ENCODE results near the gene TVP23C. TPM values are rescaled to one million over a fixed set of nuclear protein-coding genes. Genes with fewer than 3 reads are reported as not detected.
"Not testable (repeated sequence)": the region's sequence is repeated elsewhere in the genome, so short reads cannot be mapped to it uniquely, and the experiment has no call there.

TVP23C gene
- total RNA-seq, 1 experiment from 2014 or later = 7.4 TPM

DNA sequence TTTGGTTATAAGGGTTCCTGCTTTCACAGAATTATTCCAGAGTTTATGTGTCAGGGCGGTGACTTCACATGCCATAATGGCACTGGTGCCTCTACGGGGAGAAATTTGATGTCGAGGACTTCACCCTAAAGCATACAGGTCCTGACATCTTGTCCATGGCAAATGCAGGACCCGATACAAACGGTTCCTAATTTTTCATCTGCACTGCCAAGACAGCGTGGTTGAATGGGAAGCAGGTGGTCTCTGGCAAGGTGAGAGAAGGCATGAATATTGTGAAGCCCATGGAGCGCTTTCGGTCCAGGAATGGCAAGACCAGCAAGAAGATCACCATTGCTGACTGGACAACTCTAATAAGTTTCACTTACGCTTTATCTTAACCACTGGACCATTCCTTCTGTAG lies 56.3 kb downstream of the TVP23C start:
- CTCF ChIA-PET = no interaction called here
- BruUV-seq (replicated peaks) = no TSS peak

GRCh38 chr17:15505708-15506107 lies 57.6 kb downstream of the TVP23C start:
- H3K9me3 ChIP-seq (ENCODE audit: low read depth, low read length, poor library complexity, severe bottlenecking); H3K4me1 ChIP-seq (ENCODE audit: insufficient read depth, low read length, poor library complexity, severe bottlenecking); BruUV-seq (replicated peaks); H3K4me3 ChIP-seq (ENCODE audit: low read depth, low read length, poor library complexity, severe bottlenecking); POLR2A ChIA-PET (ENCODE audit: low non-redundant PET); DNase-seq (ENCODE audit: low spot score); CTCF ChIA-PET; H3K27me3 ChIP-seq (replicated peaks; ENCODE audit: insufficient read depth, low read depth, low read length, poor library complexity); H3K27ac ChIP-seq (ENCODE audit: low read depth, low read length, poor library complexity, severe bottlenecking); H3K36me3 ChIP-seq (ENCODE audit: insufficient read depth, low read length, poor library complexity, severe bottlenecking): not testable (repeated sequence)
- intact Hi-C loops (cut with micrococcal nuclease; ENCODE audit: unreplicated experiment) = loop anchor here (10.0 kb wide), 1 partner anchor 1911 kb away; no protein-coding TSS in a partner anchor

More for the DNA sequence above, 56.3 kb downstream of the TVP23C start:
- Histone ChIP-seq H3K27me3 (replicated peaks; ENCODE audit: insufficient read depth, low read depth, low read length, poor library complexity) (no peaks in the 10 kb centered on the region), H3K36me3 (ENCODE audit: insufficient read depth, low read length, poor library complexity, severe bottlenecking) (no peaks in the 10 kb centered on the region), H3K27ac (ENCODE audit: low read depth, low read length, poor library complexity, severe bottlenecking) (no peak overlapping the region), H3K4me3 (ENCODE audit: low read depth, low read length, poor library complexity, severe bottlenecking) (no peak overlapping the region), H3K9me3 (ENCODE audit: low read depth, low read length, poor library complexity, severe bottlenecking) (no peaks in the 10 kb centered on the region), H3K4me1 (ENCODE audit: insufficient read depth, low read length, poor library complexity, severe bottlenecking) (no peaks in the 10 kb centered on the region)
- TF ChIP-seq CTCF (conservative IDR thresholded peaks at IDR 0.05; ENCODE audit: low read depth, low read length) = no peak
- TF ChIP-seq EZH2 (IDR thresholded peaks at IDR 0.05; ENCODE audit: borderline replicate concordance, low read depth, low read length, poor library complexity, severe bottlenecking) = no peak
- POLR2A ChIA-PET (ENCODE audit: low non-redundant PET) = no interaction called here
- no peak for DNase-seq (ENCODE audit: low spot score)
- intact Hi-C loops (cut with micrococcal nuclease; ENCODE audit: unreplicated experiment) = loop anchor here (10.0 kb wide), 1 partner anchor 1912 kb away; no protein-coding TSS in a partner anchor

- TF ChIP-seq EZH2 (IDR thresholded peaks at IDR 0.05; ENCODE audit: borderline replicate concordance, low read depth, low read length, poor library complexity, severe bottlenecking) (no peak), CTCF (conservative IDR thresholded peaks at IDR 0.05; ENCODE audit: low read depth, low read length) (no peak)
- no TSS peak for BruUV-seq (replicated peaks)
- H3K27ac ChIP-seq (ENCODE audit: low read depth, low read length, poor library complexity, severe bottlenecking) = no peak overlapping the region
- CTCF ChIA-PET = interaction anchor here (1.1 kb wide), 1 partner anchor 10 kb away, joined by 8 read pairs; no protein-coding TSS in a partner anchor
- no peak overlapping the region for H3K4me3 ChIP-seq (ENCODE audit: low read depth, low read length, poor library complexity, severe bottlenecking)
- POLR2A ChIA-PET (ENCODE audit: low non-redundant PET) = no interaction called here
- no peaks in the 10 kb centered on the region for H3K9me3 ChIP-seq (ENCODE audit: low read depth, low read length, poor library complexity, severe bottlenecking)
- H3K27me3 ChIP-seq (replicated peaks; ENCODE audit: insufficient read depth, low read depth, low read length, poor library complexity) = no peaks in the 10 kb centered on the region
- DNase-seq (ENCODE audit: low spot score) = no peak
- H3K36me3 ChIP-seq (ENCODE audit: insufficient read depth, low read length, poor library complexity, severe bottlenecking) = no peaks in the 10 kb centered on the region
- intact Hi-C loops (cut with micrococcal nuclease; ENCODE audit: unreplicated experiment) = loop anchor here (2.0 to 10.0 kb wide), 2 partner anchors 243 to 1909 kb away; no protein-coding TSS in a partner anchor
- no peaks in the 10 kb centered on the region for H3K4me1 ChIP-seq (ENCODE audit: insufficient read depth, low read length, poor library complexity, severe bottlenecking)
Measured at GRCh38 chr17:15503731-15504130, 59.6 kb downstream of the TVP23C start.
